ENCODE data around the gene HIBCH. TPM values are rescaled to one million over a fixed set of nuclear protein-coding genes. Genes with fewer than 3 reads are reported as not detected.

HIBCH gene
- total RNA-seq, 4 donors from 2014 or later = 16.5 to 20.1 (median 18.3) TPM

DNA sequence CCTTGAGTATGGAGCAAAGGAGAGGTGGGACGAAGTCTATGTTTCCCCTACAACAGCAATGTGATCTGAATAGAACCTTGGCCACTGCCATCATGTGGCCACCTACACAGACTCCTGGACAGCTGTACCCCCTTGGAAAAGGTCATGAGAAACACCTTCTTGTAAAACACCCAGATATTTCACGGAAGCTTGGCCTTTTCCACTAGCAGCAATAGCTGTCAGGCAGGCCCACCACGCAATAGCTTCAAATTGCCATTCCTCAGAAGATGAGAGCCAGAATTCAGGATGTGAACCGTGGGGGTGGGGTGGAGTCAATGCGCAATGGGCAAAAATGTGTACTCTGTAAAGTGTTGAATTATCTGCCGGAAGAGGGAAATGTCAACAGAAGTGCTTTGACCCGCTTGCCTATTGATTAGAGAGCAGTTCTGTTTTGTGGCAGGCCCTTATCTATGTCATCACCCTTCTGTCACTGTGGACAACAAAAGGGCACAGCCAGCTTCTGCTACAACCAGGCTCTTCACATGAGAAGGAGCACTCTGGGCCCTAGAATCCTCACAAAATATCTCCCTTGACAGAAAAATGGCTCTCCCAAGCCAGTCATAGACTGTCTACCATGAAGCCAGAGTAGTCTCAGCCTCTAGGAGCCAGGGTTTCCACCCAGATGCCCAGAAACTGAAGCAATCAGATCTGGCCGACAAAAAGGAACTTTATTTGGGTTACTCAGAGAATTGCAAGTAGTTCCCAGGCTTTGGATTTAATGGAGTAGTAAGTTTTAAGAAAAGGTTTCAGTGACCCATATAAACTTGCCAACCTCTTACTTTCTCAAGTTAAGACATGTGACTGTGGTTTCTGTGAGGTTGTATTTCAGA, 33.3 kb upstream of the HIBCH start:
- WGBS, 2 donors (ENCODE audit: low coverage in 1 of 2) = 64 to 81% methylated on average over 3 to 4 of the region's 8 CpGs
- Histone ChIP-seq H3K27me3 (no peaks in the 10 kb centered on the region), H3K27ac (peak overlapping the region; percentile 50 to 63 (median 62)), H3K36me3 (no peaks in the 10 kb centered on the region), H3K4me3 (no peak overlapping the region), H3K9me3 (no peaks in the 10 kb centered on the region), H3K4me1 (peaks cover 7 to 60% (median 18%) of the 10 kb centered on the region in 3 donors)
- TF ChIP-seq EP300 (IDR thresholded peaks at IDR 0.05) (no peak), POLR2A (IDR thresholded peaks at IDR 0.05) (no peak), POLR2AphosphoS5 (IDR thresholded peaks at IDR 0.05) (peak; percentile 22)
- peak; percentile 58 for ATAC-seq

DNA sequence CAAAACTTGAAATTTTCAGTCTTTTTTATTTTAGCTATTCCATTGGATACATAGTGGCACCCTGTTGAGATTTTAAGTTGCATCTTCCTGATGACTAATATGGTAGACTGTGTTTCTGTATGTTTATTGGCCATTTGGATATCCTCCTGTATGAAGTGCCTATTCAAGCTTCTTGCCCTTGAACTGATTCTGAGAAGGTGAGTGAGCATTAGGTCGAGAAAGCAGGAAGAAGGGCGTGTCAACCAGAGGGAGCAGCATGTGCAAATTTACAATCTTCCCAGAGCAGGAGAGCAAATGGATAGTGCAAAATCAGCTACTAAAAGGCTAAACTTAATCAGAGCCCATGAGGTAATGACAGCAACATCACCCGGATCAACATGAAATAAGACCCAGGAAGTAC, 32.3 kb upstream of the HIBCH start:
- Histone ChIP-seq H3K4me3 (no peak overlapping the region), H3K36me3 (no peaks in the 10 kb centered on the region), H3K27ac (no peak overlapping the region), H3K4me1 (peaks cover 2 to 56% (median 14%) of the 10 kb centered on the region in 3 donors), H3K9me3 (no peaks in the 10 kb centered on the region), H3K27me3 (no peaks in the 10 kb centered on the region)
- TF ChIP-seq, protein P1, sequence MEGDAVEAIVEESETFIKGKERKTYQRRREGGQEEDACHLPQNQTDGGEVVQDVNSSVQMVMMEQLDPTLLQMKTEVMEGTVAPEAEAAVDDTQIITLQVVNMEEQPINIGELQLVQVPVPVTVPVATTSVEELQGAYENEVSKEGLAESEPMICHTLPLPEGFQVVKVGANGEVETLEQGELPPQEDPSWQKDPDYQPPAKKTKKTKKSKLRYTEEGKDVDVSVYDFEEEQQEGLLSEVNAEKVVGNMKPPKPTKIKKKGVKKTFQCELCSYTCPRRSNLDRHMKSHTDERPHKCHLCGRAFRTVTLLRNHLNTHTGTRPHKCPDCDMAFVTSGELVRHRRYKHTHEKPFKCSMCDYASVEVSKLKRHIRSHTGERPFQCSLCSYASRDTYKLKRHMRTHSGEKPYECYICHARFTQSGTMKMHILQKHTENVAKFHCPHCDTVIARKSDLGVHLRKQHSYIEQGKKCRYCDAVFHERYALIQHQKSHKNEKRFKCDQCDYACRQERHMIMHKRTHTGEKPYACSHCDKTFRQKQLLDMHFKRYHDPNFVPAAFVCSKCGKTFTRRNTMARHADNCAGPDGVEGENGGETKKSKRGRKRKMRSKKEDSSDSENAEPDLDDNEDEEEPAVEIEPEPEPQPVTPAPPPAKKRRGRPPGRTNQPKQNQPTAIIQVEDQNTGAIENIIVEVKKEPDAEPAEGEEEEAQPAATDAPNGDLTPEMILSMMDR (IDR thresholded peaks at IDR 0.05) = no peak
- TF ChIP-seq EP300 (IDR thresholded peaks at IDR 0.05) = no peak
- TF ChIP-seq POLR2A (IDR thresholded peaks at IDR 0.05) = no peak
- no peak for TF ChIP-seq POLR2AphosphoS5 (IDR thresholded peaks at IDR 0.05)
- WGBS, 2 donors (ENCODE audit: low coverage in 1 of 2) = 45 to 92% methylated on average over 2 of the region's 3 CpGs
- ATAC-seq = no peak

GRCh38 chr2:190350371-190350770, 30.7 kb upstream of the HIBCH start:
- no peak overlapping the region for H3K27ac ChIP-seq
- no peaks in the 10 kb centered on the region for H3K9me3 ChIP-seq
- no peak for TF ChIP-seq POLR2AphosphoS5 (IDR thresholded peaks at IDR 0.05)
- no peaks in the 10 kb centered on the region for H3K36me3 ChIP-seq
- H3K27me3 ChIP-seq = no peaks in the 10 kb centered on the region
- no peak for ATAC-seq
- H3K4me3 ChIP-seq = no peak overlapping the region
- peaks cover 0 to 55% (median 8%) of the 10 kb centered on the region in 3 donors for H3K4me1 ChIP-seq

GRCh38 chr2:190344276-190344827, 24.7 kb upstream of the HIBCH start:
- Histone ChIP-seq H3K4me1 (peaks cover 0 to 45% (median 10%) of the 10 kb centered on the region in 3 donors), H3K27me3 (no peaks in the 10 kb centered on the region), H3K9me3 (no peaks in the 10 kb centered on the region), H3K36me3 (no peaks in the 10 kb centered on the region), H3K27ac (peak overlapping the region; percentile 76 to 95 (median 94)), H3K4me3 (peak overlapping the region; percentile 42 to 77)
- peak; percentile 41 for ATAC-seq
- TF ChIP-seq EP300 (IDR thresholded peaks at IDR 0.05) (no peak), POLR2AphosphoS5 (IDR thresholded peaks at IDR 0.05) (peak; percentile 25), POLR2A (IDR thresholded peaks at IDR 0.05) (no peak)
- TF ChIP-seq, protein P1 (IDR thresholded peaks at IDR 0.05) = peak in 2 of 4 experiments; percentile 36 to 66
- 15 to 21% methylated on average over 7 of the region's 7 CpGs for WGBS, 2 donors (ENCODE audit: low coverage in 1 of 2)

DNA sequence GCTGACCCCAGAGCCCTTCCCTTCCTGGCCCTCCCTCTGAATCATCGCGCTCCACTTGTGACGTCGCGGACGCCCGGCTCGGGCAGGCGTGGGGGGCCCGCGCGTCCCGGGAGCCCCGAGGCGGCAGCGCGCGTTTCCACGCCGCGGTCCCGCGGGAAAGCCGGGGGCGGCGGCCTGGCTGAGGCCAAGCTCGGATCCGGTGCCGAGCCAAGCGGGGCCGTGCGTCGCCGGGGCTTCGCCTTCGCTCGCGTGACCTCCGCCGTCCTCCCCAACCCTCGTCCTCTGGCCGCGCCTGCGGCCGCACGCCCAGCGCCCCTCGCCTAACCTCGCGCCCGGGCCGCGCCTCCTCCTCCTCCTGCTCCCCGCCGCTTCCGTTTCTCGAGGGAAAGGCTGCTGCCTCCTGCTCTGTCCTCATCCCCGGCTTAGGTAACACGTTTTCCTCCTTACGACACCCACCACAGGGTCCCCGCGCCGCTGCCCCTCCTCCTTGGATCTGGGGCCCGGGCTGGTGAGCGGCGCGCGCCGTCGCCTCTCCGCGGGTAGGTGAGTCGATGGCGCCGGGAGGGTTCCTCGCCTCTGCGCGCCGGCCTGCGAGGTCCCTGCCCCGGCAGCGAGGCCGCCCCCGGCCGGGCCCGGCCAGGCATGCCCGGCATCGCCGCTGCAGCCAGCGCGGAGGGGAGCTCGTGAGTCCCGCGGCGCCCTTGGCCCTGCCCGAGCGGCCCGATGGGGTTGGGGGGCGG, 24.1 kb upstream of the HIBCH start, which contains the start of gene INPP1:
TSS of gene INPP1 (plus strand) at position 54 of the 740 bp plus-strand sequence. CDS start 16,514 bp downstream, outside the sequence.
- peak within 1 kb of the TSS; percentile 42 to 77 for H3K4me3 ChIP-seq
- H3K9me3 ChIP-seq = no peaks in the 10 kb centered on the region
- TF ChIP-seq POLR2A (IDR thresholded peaks at IDR 0.05) = peak; percentile 60 to 75
- TF ChIP-seq, protein P1 (IDR thresholded peaks at IDR 0.05) = no peak
- TF ChIP-seq POLR2AphosphoS5 (IDR thresholded peaks at IDR 0.05) = peak; percentile 59
- no peak for TF ChIP-seq EP300 (IDR thresholded peaks at IDR 0.05)
- WGBS, 2 donors (ENCODE audit: low coverage in 1 of 2) = 0% methylated on average over 16 of the region's 99 CpGs; no CpG with 5 or more reads in 1 of the 2 donors
- no peaks in the 10 kb centered on the region for H3K27me3 ChIP-seq
- peak; percentile 92 for ATAC-seq
- H3K4me1 ChIP-seq = peaks cover 0 to 45% (median 10%) of the 10 kb centered on the region in 3 donors
- peak within 1 kb of the TSS; percentile 76 to 95 (median 94) for H3K27ac ChIP-seq
- no peaks in the 10 kb centered on the region for H3K36me3 ChIP-seq
